ENCODE measurements around the gene TRPT1. TPM values are rescaled to one million over a fixed set of nuclear protein-coding genes. Genes with fewer than 3 reads are reported as not detected.
A peak's percentile ranks its signal among the peaks of the same experiment; 100 is the strongest.

TRPT1 gene
- total and polyA plus RNA-seq, 9 of the 15 experiments (the other 6 are each of a cell fraction or from before 2014, with no cell fraction given), result 4.6 to 41.7 (median 23.1) TPM

- TF ChIP-seq ETV5 (CRISPR knock-in tag; IDR thresholded peaks at IDR 0.05; ENCODE audit: low read depth) (peak; percentile 76), ATF7 (IDR thresholded peaks at IDR 0.05) (peak; percentile 68), ZNF263 (CRISPR knock-in tag; IDR thresholded peaks at IDR 0.05; ENCODE audit: borderline replicate concordance) (peak; percentile 52; the same call in 1 of the 2 replicates), MTA1 (IDR thresholded peaks at IDR 0.05; ENCODE audit: borderline replicate concordance) (no peak), HMGN3 (IDR thresholded peaks at IDR 0.05; ENCODE audit: borderline replicate concordance, extremely low read depth, insufficient read length, low read depth, low read length) (peak; percentile 92), MEF2D (tag; conservative IDR thresholded peaks at IDR 0.05; ENCODE audit: low read depth) (no peak), NEUROD1 (IDR thresholded peaks at IDR 0.05; ENCODE audit: borderline replicate concordance, low read depth, low read length, partially characterized antibody) (peak; percentile 9), HNRNPLL (IDR thresholded peaks at IDR 0.05; ENCODE audit: low read depth, low read length, poor library complexity, severe bottlenecking) (peak; percentile 33), ATF3 (IDR thresholded peaks at IDR 0.05) (no peak), ATF3 (CRISPR knock-in tag; conservative IDR thresholded peaks at IDR 0.05) (peak; percentile 54; the same call in 1 of the 2 replicates), U2AF2 (optimal IDR thresholded peaks at IDR 0.05; ENCODE audit: low read depth, low read length) (no peak), EGR1 (conservative IDR thresholded peaks at IDR 0.05) (peak; percentile 74), GABPA (tag; conservative IDR thresholded peaks at IDR 0.05; ENCODE audit: low read depth) (peak; percentile 50), FOXA1 (IDR thresholded peaks at IDR 0.05; ENCODE audit: borderline replicate concordance) (no peak), ATF1 (CRISPR knock-in tag; IDR thresholded peaks at IDR 0.05) (0 out of 2 replicates have a peak, but pooled peaks have one; percentile 1), ATF1 (tag; IDR thresholded peaks at IDR 0.05) (peak; percentile 90), NELFE (IDR thresholded peaks at IDR 0.05; ENCODE audit: insufficient read depth, insufficient read length) (no peak), SNRNP70 (optimal IDR thresholded peaks at IDR 0.05; ENCODE audit: low read depth, low read length) (no peak), KAT8 (IDR thresholded peaks at IDR 0.05; ENCODE audit: low read depth) (no peak), PTRF (tag; IDR thresholded peaks at IDR 0.05) (no peak), MCM2 (IDR thresholded peaks at IDR 0.05; ENCODE audit: low read depth) (no peak), ZBTB11 (CRISPR knock-in tag; IDR thresholded peaks at IDR 0.05) (peak in 1 of 3 experiments; percentile 66; a peak in 1 of 6 replicates), KLF13 (tag; IDR thresholded peaks at IDR 0.05; ENCODE audit: borderline replicate concordance, low read depth) (0 out of 2 replicates have a peak, but pooled peaks have one; percentile 46), HOXB6 (CRISPR knock-in tag; IDR thresholded peaks at IDR 0.05; ENCODE audit: borderline replicate concordance) (no peak), RBM34 (IDR thresholded peaks at IDR 0.05; ENCODE audit: borderline replicate concordance, insufficient read depth, low read length) (no peak)
Measured at GRCh38 chr11:64230171-64230984, 4.4 kb upstream of the TRPT1 start, which contains the start of gene DNAJC4 (continued).
